Endothelial cell of umbilical vein (primary cell): Measurements from ENCODE around the gene RUFY3. TPM values are rescaled to one million over a fixed set of nuclear protein-coding genes. Genes with fewer than 3 reads are reported as not detected.

Source experiments
- BruUV-seq: library from RNA; stranded (reverse); fragments of 400-500 nt; replicated peaks from 2 replicates; lab custom pipeline; 2021; lab: Mats Ljungman, UMichigan
- CTCF ChIA-PET: fragments of 300-600, 350-600 bp; sonication (Branson Sonifier 250); formaldehyde crosslinking; loops from one replicate; lab custom pipeline; 2021; ENCODE audit warnings: antibody characterized with exemption, inconsistent platforms; lab: Charles Lee
- POLR2A ChIA-PET: fragments of 300-600, 350-600 bp; sonication (Branson Sonifier 250); formaldehyde crosslinking; loops from one replicate; lab custom pipeline; 2021; ENCODE audit warnings: antibody characterized with exemption, inconsistent platforms; lab: Charles Lee
- DNase-seq: peaks from one replicate; pipeline ENCODE4 v3.0.0-alpha.2; 2011; ENCODE audit warnings: low read depth, low spot score
- FAIRE-seq: peaks from 2 replicates; lab custom pipeline; 2011; peaks lifted over from hg19 to GRCh38; lab: Jason Lieb, UNC
- H2AFZ ChIP-seq: 2 replicates; pipeline ENCODE4 v1.6.0; 2012; ENCODE audit warnings: low read depth, low read length, control low read depth, inconsistent platforms
- H3K27ac ChIP-seq: 2 replicates; pipeline ENCODE4 v1.5.1; 2011; ENCODE audit warnings: low read depth, mild to moderate bottlenecking, control low read depth, low read length, moderate library complexity; ENCODE audit not compliant: insufficient read depth
- H3K27me3 ChIP-seq, 2 experiments: 2 replicates each; pipeline versions ENCODE4 v1.6.0 to v1.6.1; 2011; ENCODE audit warnings: low read length in 2 of 2, mixed read lengths in 1 of 2; ENCODE audit not compliant: control insufficient read depth in 2 of 2, insufficient read depth in 2 of 2
- H3K36me3 ChIP-seq, 2 experiments: 2 replicates in 1 of 2; 3 replicates in 1 of 2; pipeline ENCODE4 v1.5.1; 2011; ENCODE audit warnings: low read length in 2 of 2, mild to moderate bottlenecking in 1 of 2, moderate library complexity in 1 of 2; ENCODE audit not compliant: control insufficient read depth in 2 of 2, insufficient read depth in 2 of 2; ENCODE audit errors: extremely low read depth in 1 of 2
- H3K4me1 ChIP-seq: 3 replicates; pipeline ENCODE4 v1.5.1; 2011; ENCODE audit warnings: mild to moderate bottlenecking, low read length; ENCODE audit not compliant: control insufficient read depth, insufficient read depth; ENCODE audit errors: extremely low read depth
- H3K4me2 ChIP-seq: 2 replicates; pipeline ENCODE4 v1.6.1; 2011; ENCODE audit warnings: low read length, control low read depth, mixed read lengths; ENCODE audit not compliant: insufficient read depth
- H3K4me3 ChIP-seq, 3 experiments: fragments of 200-600 bp in 1 of 3; sonication (generic), shearing (Covaris generic) in 1 of 3; replicated peaks in 1 of 3; 2 replicates each; pipeline ENCODE4 v1.5.1; 2011 to 2016; ENCODE audit warnings: control low read depth in 3 of 3, low read length in 3 of 3, mild to moderate bottlenecking in 2 of 3, inconsistent platforms in 1 of 3, low read depth in 1 of 3, moderate library complexity in 1 of 3; ENCODE audit not compliant: insufficient read depth in 1 of 3
- H3K79me2 ChIP-seq: 2 replicates; pipeline ENCODE4 v1.6.0; 2012; ENCODE audit warnings: low read length, inconsistent platforms; ENCODE audit not compliant: control insufficient read depth, insufficient read depth
- H3K9ac ChIP-seq: replicated peaks from 2 replicates; pipeline ENCODE3; 2011; ENCODE audit warnings: low read length, control low read depth; ENCODE audit not compliant: insufficient read depth; ENCODE audit errors: extremely low read depth
- H3K9me1 ChIP-seq: replicated peaks from 3 replicates; pipeline ENCODE4 v1.6.0; 2011; ENCODE audit warnings: mild to moderate bottlenecking, low read length; ENCODE audit not compliant: control insufficient read depth, insufficient read depth; ENCODE audit errors: extremely low read depth
- H3K9me3 ChIP-seq: replicated peaks from 2 replicates; pipeline ENCODE4 v1.5.1; 2012; ENCODE audit warnings: low read length, inconsistent platforms; ENCODE audit not compliant: control insufficient read depth, insufficient read depth
- H4K20me1 ChIP-seq: replicated peaks from 2 replicates; pipeline ENCODE3; 2011; ENCODE audit warnings: mild to moderate bottlenecking, low read length; ENCODE audit not compliant: control insufficient read depth, insufficient read depth; ENCODE audit errors: extremely low read depth
- CTCF ChIP-seq, 2 donors: IDR thresholded peaks; 1 replicate in 1 of 2; 2 replicates in 1 of 2; pipeline ENCODE4 v1.5.1; 2011; ENCODE audit warnings: low read length in 2 of 2, mild to moderate bottlenecking in 2 of 2, moderate library complexity in 2 of 2, control low read depth in 1 of 2, inconsistent platforms in 1 of 2, low read depth in 1 of 2; ENCODE audit not compliant: insufficient read depth in 1 of 2; ENCODE audit errors: extremely low read depth in 1 of 2
- EZH2 ChIP-seq: IDR thresholded peaks from 2 replicates; pipeline ENCODE4 v1.6.1; 2012; ENCODE audit warnings: borderline replicate concordance, low read depth, mild to moderate bottlenecking, moderate library complexity, low read length, inconsistent platforms; ENCODE audit not compliant: severe bottlenecking
- FOS ChIP-seq: IDR thresholded peaks from 2 replicates; pipeline ENCODE4 v1.6.1; 2011; ENCODE audit warnings: mild to moderate bottlenecking, low read length, moderate library complexity, borderline replicate concordance; ENCODE audit not compliant: insufficient read depth
- GATA2 ChIP-seq: IDR thresholded peaks from 2 replicates; pipeline ENCODE4 v1.7.0; 2011; ENCODE audit warnings: low read depth, mild to moderate bottlenecking, moderate library complexity, mixed read lengths, low read length; ENCODE audit not compliant: insufficient read length, insufficient read depth
- JUN ChIP-seq: IDR thresholded peaks from 2 replicates; pipeline ENCODE4 v1.6.1; 2011; ENCODE audit warnings: borderline replicate concordance, low read depth; ENCODE audit not compliant: insufficient read length, insufficient read depth
- MAX ChIP-seq: IDR thresholded peaks from 2 replicates; pipeline ENCODE4 v1.6.1; 2011; ENCODE audit not compliant: insufficient read depth, insufficient read length
- MYC ChIP-seq: IDR thresholded peaks from one replicate; pipeline ENCODE4 v1.6.1; 2011; ENCODE audit warnings: mild to moderate bottlenecking, low read depth, low read length
- POLR2A ChIP-seq: IDR thresholded peaks from 2 replicates; pipeline ENCODE4 v1.6.1; 2012; ENCODE audit warnings: low read depth, mild to moderate bottlenecking, control low read depth, low read length
- POLR2AphosphoS5 ChIP-seq: IDR thresholded peaks from 2 replicates; pipeline ENCODE4 v1.6.1; 2012; ENCODE audit warnings: low read depth, mild to moderate bottlenecking, control low read depth, low read length, moderate library complexity; ENCODE audit not compliant: insufficient read depth
- dilution Hi-C: fragments of 300-500 bp; cut with MboI; formaldehyde crosslinking; loops from one replicate; pipeline ENCODE4 v1.15.0; 2019; ENCODE audit warnings: low sequenced_read_pairs; ENCODE audit not compliant: extremely low pct_ligation_motif_present
- intact Hi-C: fragments of 100-400 bp; cut with micrococcal nuclease; formaldehyde crosslinking; loops from one replicate; pipeline ENCODE4 v1.10.0; 2022
- polyA plus RNA-seq, 4 experiments: library from polyadenylated mRNA; depleted of rRNA in 3 of 4; stranded (reverse) in 3 of 4; unstranded in 1 of 4; fragments of >200 nt; gene quantifications; 2 replicates each; pipeline versions ENCODE4 v1.2.1 to v1.2.3, GENCODE V29; 2011 to 2012; ENCODE audit warnings: missing spikeins in 1 of 4
- total RNA-seq: library from RNA; stranded (reverse); gene quantifications from 2 replicates; pipeline ENCODE4 v1.2.3, GENCODE V29; 2021

Gene RUFY3
- total and polyA plus RNA-seq, 2 donors (not counting 3 experiments of a cell fraction or from before 2014, with no cell fraction given) = 10.0 to 52.8 TPM

GRCh38 chr4:70841211-70841610 is 119.4 kb downstream of the RUFY3 start:
- H4K20me1 ChIP-seq = peaks cover 3% of the 10 kb centered on the region
- dilution Hi-C loops = no loop called here
- POLR2A ChIA-PET = no interaction called here
- peaks cover 31% of the 10 kb centered on the region for H3K79me2 ChIP-seq
- no peaks in the 10 kb centered on the region for H3K27me3 ChIP-seq
- DNase-seq (no peak), FAIRE-seq (no peak)
- H3K9me3 ChIP-seq = no peaks in the 10 kb centered on the region
- peaks cover 2% of the 10 kb centered on the region for H3K4me1 ChIP-seq
- intact Hi-C loops = no loop called here
- CTCF ChIA-PET = no interaction called here
- no peak overlapping the region for H3K27ac ChIP-seq
- H3K9me1 ChIP-seq = no peaks in the 10 kb centered on the region
- no peaks in the 10 kb centered on the region for H3K36me3 ChIP-seq
- TF ChIP-seq JUN = no peak
- no peak for TF ChIP-seq MYC
- TF ChIP-seq MAX = no peak
- TF ChIP-seq POLR2A = no peak
- no peak for TF ChIP-seq EZH2
- no peak for TF ChIP-seq FOS
- TF ChIP-seq CTCF (IDR thresholded peaks at IDR 0.05; ENCODE audit: extremely low read depth in 1 of 2, insufficient read depth in 1 of 2, low read depth in 1 of 2, low read length in 2 of 2) = no peak
- no peak for TF ChIP-seq POLR2AphosphoS5
- TF ChIP-seq GATA2 = no peak
- H3K9ac ChIP-seq = no peak overlapping the region
- no peak overlapping the region for H3K4me3 ChIP-seq
- H2AFZ ChIP-seq = no peak overlapping the region
- no TSS peak for BruUV-seq
- no peak overlapping the region for H3K4me2 ChIP-seq
